Liver (tissue), 3 donors: Measurements from ENCODE around the gene TADA3.

Source experiments
- CTCF ChIP-seq: fragments of 150-350 bp; IDR thresholded peaks from 2 replicates; pipeline ENCODE4 v1.5.1; 2017; ENCODE audit warnings: improper control_type of control experiment, low read depth, low read length; ENCODE audit not compliant: missing input control
- HNF4A ChIP-seq, 2 donors: conservative IDR thresholded peaks; 2 replicates each; pipeline ENCODE4 v1.6.1; 2016; ENCODE audit warnings: antibody characterized with exemption in 2 of 2, mild to moderate bottlenecking in 2 of 2
- HNF4G ChIP-seq: IDR thresholded peaks from 2 replicates; pipeline ENCODE4 v1.6.1; 2016; ENCODE audit warnings: antibody characterized with exemption
- JUND ChIP-seq, 2 donors: IDR thresholded peaks; 2 replicates each; pipeline ENCODE4 v1.6.1; 2016; ENCODE audit warnings: antibody characterized with exemption in 2 of 2
- RAD21 ChIP-seq, 2 donors: IDR thresholded peaks; 2 replicates each; pipeline ENCODE4 v1.6.1; 2016; ENCODE audit warnings: antibody characterized with exemption in 2 of 2, mild to moderate bottlenecking in 2 of 2
- RXRA ChIP-seq, 2 donors: IDR thresholded peaks; 2 replicates each; pipeline ENCODE4 v1.6.1; 2017 to 2018; ENCODE audit warnings: antibody characterized with exemption in 2 of 2, mild to moderate bottlenecking in 1 of 2
- SP1 ChIP-seq: IDR thresholded peaks from 2 replicates; pipeline ENCODE4 v1.6.1; 2018; ENCODE audit warnings: antibody characterized with exemption, mild to moderate bottlenecking
- TAF1 ChIP-seq: conservative IDR thresholded peaks from 2 replicates; pipeline ENCODE4 v1.6.1; 2016; ENCODE audit warnings: antibody characterized with exemption, mild to moderate bottlenecking
- TF ChIP-seq, protein P1 (sequence below): IDR thresholded peaks from 2 replicates; pipeline ENCODE4 v1.6.1; 2016; ENCODE audit warnings: antibody characterized with exemption, mild to moderate bottlenecking
- TF ChIP-seq, protein P2 (sequence below): IDR thresholded peaks from 2 replicates; pipeline ENCODE4 v1.6.1; 2016; ENCODE audit warnings: antibody characterized with exemption
- TF ChIP-seq, protein P3 (sequence below): IDR thresholded peaks from 2 replicates; pipeline ENCODE4 v1.6.1; 2016; ENCODE audit warnings: antibody characterized with exemption
- donor health status: healthy.
- donor health status: healthy.

- TF ChIP-seq, protein P1, sequence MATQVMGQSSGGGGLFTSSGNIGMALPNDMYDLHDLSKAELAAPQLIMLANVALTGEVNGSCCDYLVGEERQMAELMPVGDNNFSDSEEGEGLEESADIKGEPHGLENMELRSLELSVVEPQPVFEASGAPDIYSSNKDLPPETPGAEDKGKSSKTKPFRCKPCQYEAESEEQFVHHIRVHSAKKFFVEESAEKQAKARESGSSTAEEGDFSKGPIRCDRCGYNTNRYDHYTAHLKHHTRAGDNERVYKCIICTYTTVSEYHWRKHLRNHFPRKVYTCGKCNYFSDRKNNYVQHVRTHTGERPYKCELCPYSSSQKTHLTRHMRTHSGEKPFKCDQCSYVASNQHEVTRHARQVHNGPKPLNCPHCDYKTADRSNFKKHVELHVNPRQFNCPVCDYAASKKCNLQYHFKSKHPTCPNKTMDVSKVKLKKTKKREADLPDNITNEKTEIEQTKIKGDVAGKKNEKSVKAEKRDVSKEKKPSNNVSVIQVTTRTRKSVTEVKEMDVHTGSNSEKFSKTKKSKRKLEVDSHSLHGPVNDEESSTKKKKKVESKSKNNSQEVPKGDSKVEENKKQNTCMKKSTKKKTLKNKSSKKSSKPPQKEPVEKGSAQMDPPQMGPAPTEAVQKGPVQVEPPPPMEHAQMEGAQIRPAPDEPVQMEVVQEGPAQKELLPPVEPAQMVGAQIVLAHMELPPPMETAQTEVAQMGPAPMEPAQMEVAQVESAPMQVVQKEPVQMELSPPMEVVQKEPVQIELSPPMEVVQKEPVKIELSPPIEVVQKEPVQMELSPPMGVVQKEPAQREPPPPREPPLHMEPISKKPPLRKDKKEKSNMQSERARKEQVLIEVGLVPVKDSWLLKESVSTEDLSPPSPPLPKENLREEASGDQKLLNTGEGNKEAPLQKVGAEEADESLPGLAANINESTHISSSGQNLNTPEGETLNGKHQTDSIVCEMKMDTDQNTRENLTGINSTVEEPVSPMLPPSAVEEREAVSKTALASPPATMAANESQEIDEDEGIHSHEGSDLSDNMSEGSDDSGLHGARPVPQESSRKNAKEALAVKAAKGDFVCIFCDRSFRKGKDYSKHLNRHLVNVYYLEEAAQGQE = no peak
- TF ChIP-seq HNF4G = no peak
- no peak for TF ChIP-seq JUND (IDR thresholded peaks at IDR 0.05)
- TF ChIP-seq HNF4A (conservative IDR thresholded peaks at IDR 0.05) = no peak
- TF ChIP-seq CTCF = no peak
- TF ChIP-seq RAD21 (IDR thresholded peaks at IDR 0.05) = no peak
- TF ChIP-seq, protein P2, sequence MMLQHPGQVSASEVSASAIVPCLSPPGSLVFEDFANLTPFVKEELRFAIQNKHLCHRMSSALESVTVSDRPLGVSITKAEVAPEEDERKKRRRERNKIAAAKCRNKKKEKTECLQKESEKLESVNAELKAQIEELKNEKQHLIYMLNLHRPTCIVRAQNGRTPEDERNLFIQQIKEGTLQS = no peak
- TF ChIP-seq RXRA (IDR thresholded peaks at IDR 0.05) = no peak
- TF ChIP-seq, protein P3, sequence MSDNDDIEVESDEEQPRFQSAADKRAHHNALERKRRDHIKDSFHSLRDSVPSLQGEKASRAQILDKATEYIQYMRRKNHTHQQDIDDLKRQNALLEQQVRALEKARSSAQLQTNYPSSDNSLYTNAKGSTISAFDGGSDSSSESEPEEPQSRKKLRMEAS = no peak
- no peak for TF ChIP-seq TAF1
- no peak for TF ChIP-seq SP1
Measured at GRCh38 chr3:9736831-9737230, 55.4 kb downstream of the TADA3 start.
